Activated CD4-positive, CD25-positive, alpha-beta regulatory T cell (primary cell): ENCODE measurements around the gene HSPA12A.

Experiments used
- DNase-seq, 4 experiments: peaks; one replicate each; lab custom pipeline; 2025; lab: John Stamatoyannopoulos, UW

Gene HSPA12A

GRCh38 chr10:116771101-116771958 is 29.0 kb upstream of the HSPA12A start:
- DNase-seq, result no peak

DNA sequence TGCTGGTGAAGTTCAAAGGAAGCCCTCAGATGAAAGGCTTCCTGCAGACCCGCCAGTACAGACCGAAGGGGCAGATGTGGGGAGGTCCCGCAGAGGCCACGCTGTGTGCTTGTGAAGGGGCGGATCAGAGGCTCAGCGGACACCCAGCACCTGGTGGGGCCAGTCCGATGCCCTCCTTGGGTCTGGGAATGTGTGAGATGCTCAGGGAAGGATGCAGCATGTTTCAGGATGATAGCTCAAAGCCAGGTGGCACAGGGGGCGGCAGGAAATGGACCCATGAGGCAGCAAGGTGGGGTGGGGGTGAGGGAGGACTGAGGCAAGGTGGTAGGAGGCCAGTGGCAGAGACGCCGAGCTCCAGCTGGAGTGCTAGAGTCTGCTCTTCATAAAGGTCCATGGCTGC is 27.9 kb upstream of the HSPA12A start:
- DNase-seq, result no peak

- no peak for DNase-seq
Observed at GRCh38 chr10:116769791-116770190, 27.4 kb upstream of the HSPA12A start.

DNA sequence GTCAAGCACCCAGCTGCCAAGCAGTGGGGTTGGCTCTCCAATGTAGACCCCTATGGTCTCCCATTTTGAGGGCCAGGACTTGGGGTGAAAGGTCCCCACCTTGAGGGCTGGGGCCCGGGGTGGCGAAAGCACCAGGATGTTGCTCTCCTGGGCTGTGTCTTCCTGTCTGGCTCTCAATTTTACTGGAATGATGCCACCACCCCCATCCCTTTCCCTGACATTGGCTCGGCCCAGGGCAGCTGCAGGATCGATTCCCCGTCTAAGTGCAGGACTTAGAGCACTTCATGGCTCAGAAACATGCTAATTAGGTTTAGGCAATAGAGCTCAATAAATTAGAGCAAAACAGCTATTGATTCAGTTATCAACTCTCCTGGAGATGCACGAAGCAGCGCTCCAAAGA is 27.0 kb upstream of the HSPA12A start:
- no peak for DNase-seq

DNA sequence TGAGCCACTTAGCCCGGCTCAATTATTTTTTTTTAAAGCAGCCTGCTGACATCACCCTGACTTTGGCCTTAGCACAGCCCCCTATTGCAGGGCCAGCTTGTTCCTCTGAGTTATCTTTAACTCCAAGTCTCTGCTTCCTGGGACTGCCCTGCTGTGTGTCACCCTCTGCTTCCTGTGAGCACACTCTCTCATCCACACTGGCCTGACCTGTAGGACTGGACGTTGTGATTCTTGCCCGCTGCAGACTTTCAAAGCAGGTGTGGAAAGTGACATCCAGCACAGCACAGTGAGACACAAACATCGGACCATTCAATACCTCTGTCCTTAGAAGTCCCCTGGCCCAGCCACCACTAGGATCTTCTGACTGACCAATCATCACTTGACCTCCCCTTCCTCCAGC is 26.4 kb upstream of the HSPA12A start:
- no peak for DNase-seq

DNA sequence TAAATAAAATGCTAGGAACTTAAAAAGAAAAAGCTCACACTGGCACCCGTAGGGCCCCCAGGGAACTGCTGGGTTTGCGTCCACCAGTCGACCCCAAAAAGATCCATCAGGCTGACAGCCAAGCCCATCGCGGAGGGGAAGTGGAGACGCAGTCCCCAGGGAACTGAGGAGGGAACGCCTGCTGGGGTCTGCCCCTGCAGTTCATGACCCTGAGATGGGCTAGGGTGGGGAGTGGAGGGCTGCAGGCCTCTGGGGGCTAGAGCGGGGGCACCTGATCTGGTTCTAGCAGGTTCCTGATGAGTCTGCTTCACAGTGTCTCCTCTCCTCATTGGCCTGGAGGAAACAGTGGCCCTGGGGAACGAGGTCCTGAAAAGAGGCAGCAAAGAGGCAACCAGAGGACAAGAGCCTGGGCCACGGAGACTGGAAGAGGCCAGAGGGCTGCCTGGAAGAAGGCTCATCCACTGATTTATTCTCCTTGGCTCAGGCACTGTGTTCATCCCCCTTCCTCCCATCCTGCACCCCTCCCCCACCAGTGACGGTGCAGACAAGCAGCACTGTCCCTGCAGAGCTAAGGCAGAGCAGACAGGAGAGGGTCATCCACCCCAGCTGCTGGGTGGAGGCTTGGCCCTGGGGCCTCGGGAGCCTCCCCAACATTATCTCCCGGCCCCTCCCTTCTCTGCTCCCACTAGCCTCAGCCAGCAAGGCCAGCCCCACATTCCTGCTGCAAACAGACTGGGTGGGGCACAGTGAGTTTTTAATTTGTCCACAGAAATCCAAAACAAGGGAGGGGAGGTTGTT is 24.7 kb upstream of the HSPA12A start:
- no peak for DNase-seq

DNA sequence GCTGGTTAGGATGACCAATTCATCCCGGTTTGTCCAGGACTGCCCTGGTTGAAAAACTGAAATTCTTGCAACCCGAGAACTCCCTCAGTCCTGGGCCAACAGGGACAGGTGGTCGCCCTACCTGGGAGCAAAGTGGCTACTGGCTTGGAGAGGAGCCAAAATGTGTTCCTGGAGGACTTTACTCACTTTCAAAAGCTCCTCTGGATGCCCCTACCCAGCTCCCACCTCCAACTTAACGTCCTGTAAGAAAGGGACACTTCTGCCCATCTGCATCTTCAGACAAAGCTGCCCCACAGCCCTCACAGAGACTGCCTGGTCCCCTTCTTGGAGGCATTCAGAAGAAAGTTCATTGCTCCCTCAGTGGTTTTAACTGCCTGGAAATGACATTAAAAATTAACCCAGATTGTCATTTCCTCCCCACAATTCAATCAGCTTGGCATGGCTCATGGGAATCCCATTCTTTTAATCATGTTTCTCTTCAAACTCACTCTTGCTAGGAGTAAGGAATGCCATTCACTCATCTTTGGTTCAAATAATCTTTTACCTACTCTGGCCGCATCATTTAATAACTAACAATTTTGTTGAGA is 24.0 kb upstream of the HSPA12A start:
- DNase-seq, result no peak

- no peak for DNase-seq
Observed at GRCh38 chr10:116765648-116766081, 23.3 kb upstream of the HSPA12A start.

DNA sequence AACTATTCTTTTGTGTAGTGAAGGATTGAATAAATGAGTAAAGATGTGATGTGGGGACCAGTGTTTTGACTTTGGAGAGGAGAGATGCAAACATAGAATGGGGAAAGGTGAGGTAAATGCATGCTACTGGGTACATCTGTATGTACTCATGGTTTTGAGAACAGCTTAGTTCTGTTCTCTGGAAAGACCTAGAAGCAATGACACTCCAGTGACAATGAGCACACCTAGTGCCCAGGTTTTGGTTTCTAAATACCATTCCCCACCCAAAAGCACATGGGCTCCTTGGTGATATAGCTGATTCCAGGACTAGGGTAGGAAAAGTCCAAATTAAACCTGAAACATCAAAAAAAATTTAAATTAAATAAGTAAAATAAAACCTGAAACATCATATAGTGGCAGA is 22.6 kb upstream of the HSPA12A start:
- no peak for DNase-seq

- no peak for DNase-seq
Observed at GRCh38 chr10:116763440-116763839, 21.1 kb upstream of the HSPA12A start.

DNA sequence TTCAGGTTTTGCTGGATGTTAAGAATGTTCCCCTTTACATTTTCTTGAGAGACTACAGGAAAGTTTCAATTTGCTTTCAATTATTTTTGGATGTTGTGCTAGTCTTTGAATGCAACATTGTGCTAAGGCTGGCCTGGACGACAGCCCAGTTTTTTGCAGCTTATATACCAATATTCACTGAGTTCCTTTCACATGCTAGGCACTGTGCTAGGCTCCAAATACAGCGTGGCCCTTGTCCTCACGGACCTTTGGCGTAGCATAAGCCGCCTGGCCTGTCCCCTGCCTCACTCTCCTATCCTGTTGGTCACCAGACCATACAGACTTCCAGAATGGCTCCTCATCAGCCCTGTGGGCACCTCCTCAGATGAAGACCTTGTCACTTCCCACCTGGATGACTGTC is 19.5 kb upstream of the HSPA12A start:
- DNase-seq, result no peak

DNA sequence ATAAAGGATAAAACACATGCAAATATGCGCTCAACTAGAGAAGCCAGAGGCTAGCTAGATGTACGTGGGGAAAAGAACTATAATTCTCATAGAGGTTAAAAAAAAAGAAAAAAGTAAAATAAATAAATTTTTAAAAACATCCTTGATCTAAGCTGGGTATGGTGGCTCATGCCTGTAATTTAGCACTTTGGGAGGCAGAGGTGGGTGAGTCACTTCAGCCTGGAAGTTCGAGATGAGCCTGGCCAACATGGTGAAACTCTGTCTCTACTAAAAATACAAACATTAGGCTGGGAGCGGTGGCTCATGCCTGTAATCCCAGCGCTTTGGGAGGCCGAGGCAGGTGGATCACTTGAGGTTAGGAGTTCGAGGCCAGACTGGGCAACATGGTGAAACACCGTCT is 18.6 kb upstream of the HSPA12A start:
- no peak for DNase-seq

DNA sequence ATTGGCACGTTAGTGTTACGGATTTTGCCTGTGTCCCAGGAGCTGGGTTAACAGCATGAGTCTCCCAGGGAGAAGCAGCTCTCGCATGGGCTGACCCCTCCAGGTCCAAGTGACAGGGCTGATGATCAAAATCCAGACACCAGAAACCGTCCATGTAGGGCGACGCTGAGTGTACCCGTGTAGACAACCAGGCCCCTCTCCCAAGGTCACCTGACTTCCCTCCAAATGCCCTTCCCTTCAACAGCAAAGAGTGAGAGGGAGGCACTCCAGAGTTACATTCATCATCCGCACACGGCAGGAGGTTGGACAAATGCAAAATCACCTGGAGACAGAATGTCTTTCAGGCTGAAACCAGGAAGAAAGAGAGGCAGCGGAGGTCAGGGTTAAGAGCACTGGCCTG is 14.9 kb upstream of the HSPA12A start:
- no peak for DNase-seq

DNA sequence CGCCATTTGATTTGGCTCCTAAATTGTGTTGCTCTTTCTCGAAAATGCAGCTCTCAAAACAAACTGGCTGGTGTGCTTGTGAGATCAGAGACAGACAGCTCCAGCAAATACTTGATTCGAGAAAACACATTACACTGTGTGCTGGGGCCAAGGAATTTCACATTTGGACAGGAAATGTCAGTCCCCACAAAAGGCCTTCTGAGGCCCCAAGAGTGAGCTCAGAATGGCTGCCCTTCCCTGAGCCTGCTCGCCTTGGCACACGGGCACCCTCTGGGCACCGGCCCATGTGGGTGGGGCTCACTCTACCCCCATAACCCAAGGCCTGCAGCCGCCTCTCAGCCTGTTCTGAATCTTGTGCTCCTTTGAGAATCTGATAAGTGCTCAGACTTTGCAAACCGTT is 13.9 kb upstream of the HSPA12A start:
- no peak for DNase-seq

- DNase-seq, result no peak
Observed at GRCh38 chr10:116753759-116754158, 11.4 kb upstream of the HSPA12A start.

DNA sequence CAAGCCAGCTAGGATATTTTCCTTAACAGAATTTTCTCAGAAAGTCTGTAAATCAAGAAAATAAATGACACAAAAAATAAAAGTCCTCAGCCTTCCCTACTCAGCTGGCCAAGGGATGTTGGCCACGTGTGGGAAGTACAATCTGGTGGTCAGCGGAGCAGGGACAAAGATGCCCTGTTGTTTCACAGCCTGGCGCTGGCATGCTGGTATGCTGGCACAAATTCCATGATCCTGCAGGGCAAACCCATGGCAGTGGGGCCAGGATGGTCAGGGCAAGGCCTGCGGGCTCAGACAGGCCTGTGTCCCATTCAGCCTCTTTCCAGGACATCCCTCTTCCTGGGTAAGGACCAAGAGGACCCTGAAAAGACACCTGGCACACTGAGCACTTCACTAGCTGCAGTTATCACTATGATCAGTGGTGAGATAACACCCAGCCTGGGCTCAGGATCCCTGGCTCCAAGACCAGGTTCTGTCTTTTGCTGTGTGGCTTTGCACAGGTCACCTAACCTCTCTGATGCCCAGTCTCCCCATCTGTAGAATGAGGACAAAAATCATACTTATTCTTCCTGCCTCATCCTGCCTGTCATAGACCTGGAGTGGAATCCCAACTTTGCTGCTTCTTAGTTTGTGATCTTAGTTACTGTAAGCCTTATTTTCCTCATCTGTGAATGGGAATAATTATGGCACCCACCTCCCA is 10.8 kb upstream of the HSPA12A start:
- no peak for DNase-seq

GRCh38 chr10:116752563-116752962 is 10.2 kb upstream of the HSPA12A start:
- no peak for DNase-seq

DNA sequence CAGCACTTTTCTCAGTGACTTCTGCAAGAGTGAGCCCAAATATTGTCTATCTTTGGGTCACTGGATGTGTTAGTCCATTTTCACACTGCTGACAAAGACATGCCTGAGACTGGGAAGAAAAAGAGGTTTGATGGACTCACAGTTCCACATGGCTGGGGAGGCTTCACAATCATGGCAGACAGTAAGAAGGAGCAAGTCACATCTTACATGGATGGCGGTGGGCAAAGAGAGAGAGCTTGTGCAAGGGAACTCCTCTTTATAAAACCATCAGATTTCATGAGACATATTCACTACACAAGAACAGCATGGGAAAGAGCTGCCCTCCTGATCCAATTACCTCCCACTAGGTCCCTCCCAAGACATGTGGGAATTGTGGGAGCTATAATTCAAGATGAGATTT is 6.1 kb upstream of the HSPA12A start:
- DNase-seq, result no peak

DNA sequence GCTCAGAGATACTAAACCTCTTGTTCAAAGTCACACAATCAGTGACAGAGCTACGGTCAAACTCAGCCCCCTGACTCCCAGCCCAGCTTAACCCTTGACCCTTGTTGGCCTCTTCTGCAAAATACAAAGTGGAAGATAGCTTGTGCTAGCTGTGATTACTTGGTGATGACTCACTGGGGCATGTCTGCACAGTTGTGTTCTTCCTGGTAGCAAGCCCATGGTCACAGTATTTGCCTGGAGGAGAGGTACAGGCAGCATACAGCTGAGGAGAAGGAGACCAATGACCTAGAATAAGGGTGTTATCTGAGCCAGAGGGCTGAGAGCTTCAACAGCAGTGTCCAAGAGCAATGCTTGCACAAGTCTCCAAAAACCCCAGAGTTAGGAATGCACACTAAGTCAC is 5.7 kb upstream of the HSPA12A start:
- no peak for DNase-seq

- no peak for DNase-seq
Observed at GRCh38 chr10:116747325-116747724, 5.0 kb upstream of the HSPA12A start.

- DNase-seq, result no peak
Observed at GRCh38 chr10:116744885-116745284, 2.5 kb upstream of the HSPA12A start.

DNA sequence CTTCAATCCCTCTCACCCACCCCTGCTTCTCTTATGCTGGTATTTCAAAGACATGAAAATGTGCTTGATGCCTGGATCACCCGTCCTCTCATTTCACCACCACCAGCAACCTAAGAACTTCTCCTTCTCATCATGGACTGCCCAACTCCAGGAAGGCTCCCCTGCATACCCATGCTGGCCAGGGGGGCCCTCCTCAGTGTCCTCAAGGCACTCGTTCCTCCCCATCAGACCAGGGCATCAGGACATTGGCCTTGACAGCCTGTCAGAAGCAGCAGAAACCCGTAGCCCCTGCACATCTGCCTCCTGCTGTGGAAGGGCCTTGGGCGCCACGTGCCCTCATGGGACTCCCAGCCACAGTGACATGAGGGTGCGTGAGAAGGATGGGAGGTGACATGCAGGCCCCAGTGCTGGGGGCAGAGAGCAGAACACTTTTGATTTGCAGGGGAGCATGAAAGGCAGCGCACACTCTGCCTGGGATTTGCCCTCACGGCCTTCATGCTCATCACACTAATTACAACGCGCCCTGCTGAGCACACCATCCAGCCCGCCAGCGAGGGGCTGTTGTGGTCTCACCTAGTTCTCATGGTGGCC is 1.9 kb upstream of the HSPA12A start:
- no peak for DNase-seq
